Liver (tissue), 9 donors: ENCODE data around the gene RALGAPA2. TPM values are rescaled to one million over a fixed set of nuclear protein-coding genes. Genes with fewer than 3 reads are reported as not detected.

ENCODE experiments used
- DNase-seq: peaks from one replicate; pipeline ENCODE4 v3.0.0-alpha.2; 2017; ENCODE audit warnings: low spot score
- H3K27ac ChIP-seq, 2 donors: one replicate each; pipeline ENCODE4 v1.7.0; 2013; ENCODE audit warnings: inconsistent platforms in 2 of 2, low read length in 2 of 2, control low read depth in 1 of 2, low read depth in 1 of 2, mild to moderate bottlenecking in 1 of 2
- H3K27me3 ChIP-seq, 4 donors: one replicate each; pipeline versions ENCODE4 v1.6.1 to v1.7.0; 2013; ENCODE audit warnings: low read length in 3 of 4, inconsistent platforms in 1 of 4, mild to moderate bottlenecking in 1 of 4, moderate library complexity in 1 of 4; ENCODE audit not compliant: control insufficient read depth in 4 of 4, insufficient read depth in 4 of 4
- H3K36me3 ChIP-seq, 4 donors: one replicate each; pipeline versions ENCODE4 v1.6.1 to v1.7.0; 2013; ENCODE audit warnings: low read length in 3 of 4, mild to moderate bottlenecking in 3 of 4, low read depth in 1 of 4, moderate library complexity in 1 of 4; ENCODE audit not compliant: control insufficient read depth in 4 of 4, insufficient read depth in 3 of 4
- H3K4me1 ChIP-seq, 4 donors: one replicate each; pipeline versions ENCODE4 v1.6.1 to v1.7.0; 2013; ENCODE audit warnings: low read length in 3 of 4, mild to moderate bottlenecking in 3 of 4, moderate library complexity in 1 of 4; ENCODE audit not compliant: control insufficient read depth in 4 of 4, insufficient read depth in 4 of 4
- H3K4me3 ChIP-seq, 3 donors: one replicate each; pipeline versions ENCODE4 v1.6.1 to v1.7.0; 2013; ENCODE audit warnings: low read length in 3 of 3, control low read depth in 1 of 3, low read depth in 1 of 3, mild to moderate bottlenecking in 1 of 3
- H3K9ac ChIP-seq, 2 donors: one replicate each; pipeline ENCODE4 v1.7.0; 2013; ENCODE audit warnings: low read length in 2 of 2, mild to moderate bottlenecking in 2 of 2, moderate library complexity in 2 of 2, control low read depth in 1 of 2, low read depth in 1 of 2
- H3K9me3 ChIP-seq, 4 donors: one replicate each; pipeline versions ENCODE4 v1.6.1 to v1.7.0; 2013; ENCODE audit warnings: low read length in 3 of 4; ENCODE audit not compliant: control insufficient read depth in 4 of 4
- EGR1 ChIP-seq, 2 donors: IDR thresholded peaks; 2 replicates each; pipeline ENCODE4 v1.6.1; 2016 to 2018; ENCODE audit warnings: antibody characterized with exemption in 2 of 2, low read depth in 2 of 2
- FOXA1 ChIP-seq: IDR thresholded peaks from 2 replicates; pipeline ENCODE4 v1.6.1; 2016; ENCODE audit warnings: antibody characterized with exemption
- FOXA2 ChIP-seq: IDR thresholded peaks from 2 replicates; pipeline ENCODE4 v1.6.1; 2016; ENCODE audit warnings: antibody characterized with exemption
- GABPA ChIP-seq, 2 donors: IDR thresholded peaks in 1 of 2; conservative IDR thresholded peaks in 1 of 2; 2 replicates each; pipeline ENCODE4 v1.6.1; 2016; ENCODE audit warnings: antibody characterized with exemption in 2 of 2, mild to moderate bottlenecking in 1 of 2, moderate library complexity in 1 of 2
- HNF4A ChIP-seq, 2 donors: conservative IDR thresholded peaks; 2 replicates each; pipeline ENCODE4 v1.6.1; 2016; ENCODE audit warnings: antibody characterized with exemption in 2 of 2, mild to moderate bottlenecking in 2 of 2
- HNF4G ChIP-seq: IDR thresholded peaks from 2 replicates; pipeline ENCODE4 v1.6.1; 2016; ENCODE audit warnings: antibody characterized with exemption
- JUND ChIP-seq, 2 donors: IDR thresholded peaks; 2 replicates each; pipeline ENCODE4 v1.6.1; 2016; ENCODE audit warnings: antibody characterized with exemption in 2 of 2
- NR2F2 ChIP-seq: IDR thresholded peaks from 2 replicates; pipeline ENCODE4 v1.6.1; 2016; ENCODE audit warnings: antibody characterized with exemption
- RAD21 ChIP-seq, 2 donors: IDR thresholded peaks; 2 replicates each; pipeline ENCODE4 v1.6.1; 2016; ENCODE audit warnings: antibody characterized with exemption in 2 of 2, mild to moderate bottlenecking in 2 of 2
- RXRA ChIP-seq, 2 donors: IDR thresholded peaks; 2 replicates each; pipeline ENCODE4 v1.6.1; 2017 to 2018; ENCODE audit warnings: antibody characterized with exemption in 2 of 2, mild to moderate bottlenecking in 1 of 2
- SP1 ChIP-seq: IDR thresholded peaks from 2 replicates; pipeline ENCODE4 v1.6.1; 2018; ENCODE audit warnings: antibody characterized with exemption, mild to moderate bottlenecking
- TAF1 ChIP-seq: conservative IDR thresholded peaks from 2 replicates; pipeline ENCODE4 v1.6.1; 2016; ENCODE audit warnings: antibody characterized with exemption, mild to moderate bottlenecking
- YY1 ChIP-seq: IDR thresholded peaks from 2 replicates; pipeline ENCODE4 v1.6.1; 2016; ENCODE audit warnings: antibody characterized with exemption, mild to moderate bottlenecking
- WGBS: extraction: QIAGEN DNeasy Blood & Tissue Kit; methylation state at CpG from one replicate; pipeline ENCODE4 v1.1.7; 2013; 5-methylcytosine and 5-hydroxymethylcytosine counted together
- polyA plus RNA-seq, 2 donors: library from polyadenylated mRNA; stranded (reverse) in 1 of 2; unstranded in 1 of 2; fragments of 200-250 nt in 1 of 2; fragments of >200 nt in 1 of 2; fragmentation: Nextera tagmentation in 1 of 2; extraction: Ambion mirVana in 1 of 2; gene quantifications; one replicate each; pipeline versions ENCODE4 v1.2.1 to v1.2.3, GENCODE V29; 2013 to 2015
- total RNA-seq, 2 donors: library from RNA; depleted of rRNA; stranded (reverse); fragments of >200 nt; gene quantifications; one replicate each; pipeline ENCODE4 v1.2.3, GENCODE V29; 2014
- TF ChIP-seq, protein P1 (sequence below): IDR thresholded peaks from 2 replicates; pipeline ENCODE4 v1.6.1; 2016; ENCODE audit warnings: antibody characterized with exemption
- TF ChIP-seq, protein P2 (sequence below): IDR thresholded peaks from 2 replicates; pipeline ENCODE4 v1.6.1; 2016; ENCODE audit warnings: antibody characterized with exemption
- TF ChIP-seq, protein P3 (sequence below): IDR thresholded peaks from 2 replicates; pipeline ENCODE4 v1.6.1; 2016; ENCODE audit warnings: antibody characterized with exemption, mild to moderate bottlenecking
- TF ChIP-seq, protein P4 (sequence below): IDR thresholded peaks from 2 replicates; pipeline ENCODE4 v1.6.1; 2016; ENCODE audit warnings: antibody characterized with exemption
- TF ChIP-seq, protein P5 (sequence below): fragments of 150-350 bp; IDR thresholded peaks from 2 replicates; pipeline ENCODE4 v1.5.1; 2017; ENCODE audit warnings: improper control_type of control experiment, low read depth, low read length; ENCODE audit not compliant: missing input control
- donor health status: healthy.
- donor health status: healthy.
- donor health status: healthy.
- donor health status: healthy.
- donor health status: healthy.

RALGAPA2 gene
- total and polyA plus RNA-seq, 4 donors, result 14.8 to 89.9 (median 25.1) TPM

DNA sequence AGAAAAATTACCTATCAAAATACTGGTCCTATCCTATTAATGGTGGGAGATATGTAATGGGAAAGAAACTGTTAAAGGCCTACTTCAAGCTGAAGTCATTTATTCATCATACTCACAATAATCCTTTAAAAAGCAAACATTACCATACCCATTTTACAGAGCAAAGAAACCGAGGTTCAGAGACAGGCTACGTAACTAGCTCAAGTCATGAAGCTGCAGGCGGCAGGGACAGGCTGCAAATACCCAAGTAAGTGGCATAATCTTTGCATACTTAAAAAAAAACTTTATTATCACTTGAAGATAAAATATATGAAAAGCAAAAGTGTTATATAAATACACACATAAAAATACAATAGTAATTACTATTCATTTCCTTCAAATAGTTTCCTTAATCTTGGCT is 2.6 kb downstream of the RALGAPA2 start:
- no peaks in the 10 kb centered on the region for H3K9me3 ChIP-seq
- peak overlapping the region; percentile 96 to 97 for H3K27ac ChIP-seq
- H3K4me3 ChIP-seq, result peak overlapping the region; percentile 27 to 94 (median 82)
- H3K27me3 ChIP-seq, result no peaks in the 10 kb centered on the region
- H3K36me3 ChIP-seq, result no peaks in the 10 kb centered on the region
- peak overlapping the region; percentile 54 to 85 for H3K9ac ChIP-seq
- no peak for DNase-seq
- WGBS, result 62% methylated on average over 3 of the region's 3 CpGs
- peaks cover 15 to 46% (median 23%) of the 10 kb centered on the region in 4 donors for H3K4me1 ChIP-seq
- no peak for TF ChIP-seq RXRA (IDR thresholded peaks at IDR 0.05)
- TF ChIP-seq SP1, result no peak
- TF ChIP-seq, protein P1, sequence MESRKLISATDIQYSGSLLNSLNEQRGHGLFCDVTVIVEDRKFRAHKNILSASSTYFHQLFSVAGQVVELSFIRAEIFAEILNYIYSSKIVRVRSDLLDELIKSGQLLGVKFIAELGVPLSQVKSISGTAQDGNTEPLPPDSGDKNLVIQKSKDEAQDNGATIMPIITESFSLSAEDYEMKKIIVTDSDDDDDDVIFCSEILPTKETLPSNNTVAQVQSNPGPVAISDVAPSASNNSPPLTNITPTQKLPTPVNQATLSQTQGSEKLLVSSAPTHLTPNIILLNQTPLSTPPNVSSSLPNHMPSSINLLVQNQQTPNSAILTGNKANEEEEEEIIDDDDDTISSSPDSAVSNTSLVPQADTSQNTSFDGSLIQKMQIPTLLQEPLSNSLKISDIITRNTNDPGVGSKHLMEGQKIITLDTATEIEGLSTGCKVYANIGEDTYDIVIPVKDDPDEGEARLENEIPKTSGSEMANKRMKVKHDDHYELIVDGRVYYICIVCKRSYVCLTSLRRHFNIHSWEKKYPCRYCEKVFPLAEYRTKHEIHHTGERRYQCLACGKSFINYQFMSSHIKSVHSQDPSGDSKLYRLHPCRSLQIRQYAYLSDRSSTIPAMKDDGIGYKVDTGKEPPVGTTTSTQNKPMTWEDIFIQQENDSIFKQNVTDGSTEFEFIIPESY, result no peak
- TF ChIP-seq HNF4A (conservative IDR thresholded peaks at IDR 0.05), result no peak
- no peak for TF ChIP-seq GABPA (IDR thresholded peaks at IDR 0.05 in 1 of 2, conservative IDR thresholded peaks at IDR 0.05 in 1 of 2)
- TF ChIP-seq YY1, result no peak

DNA sequence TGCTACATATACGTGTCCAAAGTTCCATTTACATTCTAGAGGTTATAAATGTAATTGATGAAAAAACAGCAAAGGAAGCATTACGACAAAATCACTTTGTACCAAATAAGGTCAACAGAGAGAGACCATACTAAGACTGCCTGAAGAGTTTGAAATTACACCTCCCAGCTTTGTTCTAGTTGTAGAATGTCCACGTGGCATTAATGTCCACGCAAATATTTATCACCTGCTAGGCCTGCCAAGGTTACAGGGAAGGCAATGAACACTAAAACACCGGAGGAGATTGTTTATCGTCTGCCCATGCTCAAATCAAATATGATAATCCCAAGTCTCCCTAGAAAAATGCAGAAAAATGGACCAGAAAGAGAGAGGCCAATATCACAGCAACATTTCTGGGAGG is 6.2 kb downstream of the RALGAPA2 start:
- Histone ChIP-seq H3K9ac (no peak overlapping the region), H3K36me3 (no peaks in the 10 kb centered on the region), H3K9me3 (no peaks in the 10 kb centered on the region), H3K4me3 (no peak overlapping the region), H3K27me3 (no peaks in the 10 kb centered on the region), H3K27ac (peak overlapping the region; percentile 48 to 71), H3K4me1 (peaks cover 18 to 52% (median 26%) of the 10 kb centered on the region in 4 donors)
- WGBS, result 30% methylated on average over 6 of the region's 6 CpGs
- no peak for DNase-seq
- TF ChIP-seq HNF4G (no peak), RAD21 (IDR thresholded peaks at IDR 0.05) (peak in 1 of 2 donors; percentile 7), HNF4A (conservative IDR thresholded peaks at IDR 0.05) (peak in 1 of 2 donors; percentile 49), YY1 (peak; percentile 63), RXRA (IDR thresholded peaks at IDR 0.05) (peak in 1 of 2 donors; percentile 68), SP1 (no peak), EGR1 (IDR thresholded peaks at IDR 0.05; ENCODE audit: low read depth in 2 of 2) (no peak), FOXA1 (no peak), JUND (IDR thresholded peaks at IDR 0.05) (no peak), FOXA2 (peak; percentile 35), GABPA (IDR thresholded peaks at IDR 0.05 in 1 of 2, conservative IDR thresholded peaks at IDR 0.05 in 1 of 2) (no peak), NR2F2 (no peak), TAF1 (no peak)
- TF ChIP-seq, protein P2, sequence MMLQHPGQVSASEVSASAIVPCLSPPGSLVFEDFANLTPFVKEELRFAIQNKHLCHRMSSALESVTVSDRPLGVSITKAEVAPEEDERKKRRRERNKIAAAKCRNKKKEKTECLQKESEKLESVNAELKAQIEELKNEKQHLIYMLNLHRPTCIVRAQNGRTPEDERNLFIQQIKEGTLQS, result no peak
- TF ChIP-seq, protein P3, sequence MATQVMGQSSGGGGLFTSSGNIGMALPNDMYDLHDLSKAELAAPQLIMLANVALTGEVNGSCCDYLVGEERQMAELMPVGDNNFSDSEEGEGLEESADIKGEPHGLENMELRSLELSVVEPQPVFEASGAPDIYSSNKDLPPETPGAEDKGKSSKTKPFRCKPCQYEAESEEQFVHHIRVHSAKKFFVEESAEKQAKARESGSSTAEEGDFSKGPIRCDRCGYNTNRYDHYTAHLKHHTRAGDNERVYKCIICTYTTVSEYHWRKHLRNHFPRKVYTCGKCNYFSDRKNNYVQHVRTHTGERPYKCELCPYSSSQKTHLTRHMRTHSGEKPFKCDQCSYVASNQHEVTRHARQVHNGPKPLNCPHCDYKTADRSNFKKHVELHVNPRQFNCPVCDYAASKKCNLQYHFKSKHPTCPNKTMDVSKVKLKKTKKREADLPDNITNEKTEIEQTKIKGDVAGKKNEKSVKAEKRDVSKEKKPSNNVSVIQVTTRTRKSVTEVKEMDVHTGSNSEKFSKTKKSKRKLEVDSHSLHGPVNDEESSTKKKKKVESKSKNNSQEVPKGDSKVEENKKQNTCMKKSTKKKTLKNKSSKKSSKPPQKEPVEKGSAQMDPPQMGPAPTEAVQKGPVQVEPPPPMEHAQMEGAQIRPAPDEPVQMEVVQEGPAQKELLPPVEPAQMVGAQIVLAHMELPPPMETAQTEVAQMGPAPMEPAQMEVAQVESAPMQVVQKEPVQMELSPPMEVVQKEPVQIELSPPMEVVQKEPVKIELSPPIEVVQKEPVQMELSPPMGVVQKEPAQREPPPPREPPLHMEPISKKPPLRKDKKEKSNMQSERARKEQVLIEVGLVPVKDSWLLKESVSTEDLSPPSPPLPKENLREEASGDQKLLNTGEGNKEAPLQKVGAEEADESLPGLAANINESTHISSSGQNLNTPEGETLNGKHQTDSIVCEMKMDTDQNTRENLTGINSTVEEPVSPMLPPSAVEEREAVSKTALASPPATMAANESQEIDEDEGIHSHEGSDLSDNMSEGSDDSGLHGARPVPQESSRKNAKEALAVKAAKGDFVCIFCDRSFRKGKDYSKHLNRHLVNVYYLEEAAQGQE, result no peak
- TF ChIP-seq, protein P4, sequence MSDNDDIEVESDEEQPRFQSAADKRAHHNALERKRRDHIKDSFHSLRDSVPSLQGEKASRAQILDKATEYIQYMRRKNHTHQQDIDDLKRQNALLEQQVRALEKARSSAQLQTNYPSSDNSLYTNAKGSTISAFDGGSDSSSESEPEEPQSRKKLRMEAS, result peak; percentile 39
- TF ChIP-seq, protein P5, sequence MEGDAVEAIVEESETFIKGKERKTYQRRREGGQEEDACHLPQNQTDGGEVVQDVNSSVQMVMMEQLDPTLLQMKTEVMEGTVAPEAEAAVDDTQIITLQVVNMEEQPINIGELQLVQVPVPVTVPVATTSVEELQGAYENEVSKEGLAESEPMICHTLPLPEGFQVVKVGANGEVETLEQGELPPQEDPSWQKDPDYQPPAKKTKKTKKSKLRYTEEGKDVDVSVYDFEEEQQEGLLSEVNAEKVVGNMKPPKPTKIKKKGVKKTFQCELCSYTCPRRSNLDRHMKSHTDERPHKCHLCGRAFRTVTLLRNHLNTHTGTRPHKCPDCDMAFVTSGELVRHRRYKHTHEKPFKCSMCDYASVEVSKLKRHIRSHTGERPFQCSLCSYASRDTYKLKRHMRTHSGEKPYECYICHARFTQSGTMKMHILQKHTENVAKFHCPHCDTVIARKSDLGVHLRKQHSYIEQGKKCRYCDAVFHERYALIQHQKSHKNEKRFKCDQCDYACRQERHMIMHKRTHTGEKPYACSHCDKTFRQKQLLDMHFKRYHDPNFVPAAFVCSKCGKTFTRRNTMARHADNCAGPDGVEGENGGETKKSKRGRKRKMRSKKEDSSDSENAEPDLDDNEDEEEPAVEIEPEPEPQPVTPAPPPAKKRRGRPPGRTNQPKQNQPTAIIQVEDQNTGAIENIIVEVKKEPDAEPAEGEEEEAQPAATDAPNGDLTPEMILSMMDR, result no peak
- TF ChIP-seq, protein P1, result peak; percentile 39
